Stimulated activated naive CD8-positive, alpha-beta T cell treated with anti-CD3 and anti-CD28 coated beads, Interleukin-15, Interleukin-2, amounts not matched to agents 100 U/mL and 50 U/mL, for 24 hours (primary cell): ENCODE results near the gene SYT11.
"Not testable (repeated sequence)": the region's sequence is repeated elsewhere in the genome, so short reads cannot be mapped to it uniquely, and the experiment has no call there.

ENCODE experiments used
- ATAC-seq: fragments of 150-1000 bp; cut with Tn5 transposase; one replicate; pipeline ENCODE4 v1.10.0; 2021
- DNase-seq: peaks from one replicate; pipeline ENCODE4 v3.0.0; 2021

The SYT11 gene, protein sequence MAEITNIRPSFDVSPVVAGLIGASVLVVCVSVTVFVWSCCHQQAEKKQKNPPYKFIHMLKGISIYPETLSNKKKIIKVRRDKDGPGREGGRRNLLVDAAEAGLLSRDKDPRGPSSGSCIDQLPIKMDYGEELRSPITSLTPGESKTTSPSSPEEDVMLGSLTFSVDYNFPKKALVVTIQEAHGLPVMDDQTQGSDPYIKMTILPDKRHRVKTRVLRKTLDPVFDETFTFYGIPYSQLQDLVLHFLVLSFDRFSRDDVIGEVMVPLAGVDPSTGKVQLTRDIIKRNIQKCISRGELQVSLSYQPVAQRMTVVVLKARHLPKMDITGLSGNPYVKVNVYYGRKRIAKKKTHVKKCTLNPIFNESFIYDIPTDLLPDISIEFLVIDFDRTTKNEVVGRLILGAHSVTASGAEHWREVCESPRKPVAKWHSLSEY

DNA sequence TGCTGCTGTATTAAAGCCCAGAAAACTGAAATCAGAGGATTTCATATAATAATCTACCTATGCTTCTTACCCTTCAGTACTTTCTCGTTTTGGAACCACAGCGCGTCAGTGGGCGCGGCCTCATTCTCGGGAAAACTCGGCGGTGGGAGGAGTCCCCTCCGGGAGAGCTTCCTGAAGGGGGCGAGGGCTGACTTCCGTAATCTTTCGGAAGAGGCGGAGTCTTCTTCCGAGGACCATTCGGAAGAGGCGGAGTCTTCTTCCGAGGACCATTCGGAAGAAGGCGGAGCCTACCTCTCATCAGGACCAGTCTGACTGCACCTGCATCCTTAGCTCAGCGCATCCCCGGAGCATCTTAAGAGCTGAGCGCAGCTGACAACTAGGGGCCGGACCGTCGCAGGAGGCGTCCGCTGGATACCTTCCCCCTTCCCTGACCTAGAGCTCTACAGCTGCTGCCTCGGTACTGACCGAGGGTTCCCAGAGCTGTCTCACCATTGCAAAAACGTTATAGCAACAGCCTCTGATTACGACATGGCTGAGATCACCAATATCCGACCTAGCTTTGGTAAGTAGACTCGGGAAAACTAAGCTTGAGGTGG lies at the start of gene SYT11:
Gene SYT11, plus strand, starts transcription at position 334 of the 596 bp plus-strand sequence. Its CDS starts 195 bp downstream, at position 529.
- ATAC-seq = peak; percentile 83
- DNase-seq = peak; percentile 96

DNA sequence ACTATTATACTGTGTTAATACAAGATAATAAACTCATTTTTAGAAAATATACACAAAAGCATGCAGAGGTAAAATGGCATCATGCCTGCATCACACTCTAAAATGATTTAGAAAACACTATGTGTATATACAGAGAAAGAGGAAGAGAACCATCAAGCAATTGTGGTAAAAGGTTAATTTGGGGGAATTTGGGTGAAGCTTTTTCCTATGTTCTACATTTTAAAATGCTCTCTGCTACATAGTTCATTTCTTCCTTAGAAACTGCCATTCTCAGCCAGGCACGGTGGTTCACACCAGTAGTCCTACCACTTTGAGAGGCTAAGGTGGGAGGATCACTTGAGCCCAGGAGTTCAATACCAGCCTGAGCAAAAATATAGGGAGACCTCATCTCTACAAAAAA lies 46.5 kb upstream of the SYT11 start:
- no peak for DNase-seq
- no peak for ATAC-seq

DNA sequence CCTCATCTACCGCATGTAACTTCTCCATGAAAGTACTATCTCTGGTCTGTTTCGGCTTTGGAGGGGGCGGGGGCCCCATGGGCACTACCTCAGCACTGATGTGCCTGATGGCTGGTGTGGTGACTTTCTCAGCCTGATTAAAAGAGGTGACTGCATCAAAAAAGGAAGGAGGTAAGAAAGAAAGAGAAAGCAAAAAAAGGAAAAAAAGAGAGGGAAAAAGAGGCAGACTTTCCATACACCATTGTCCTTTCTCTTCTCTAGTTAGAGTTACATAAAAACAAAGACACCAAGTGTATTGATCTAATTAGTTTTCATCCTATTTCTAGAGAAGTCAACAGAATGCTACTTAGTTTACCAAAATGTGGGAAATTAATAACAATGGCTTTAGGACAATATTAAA lies 45.7 kb upstream of the SYT11 start:
- ATAC-seq = no peak
- no peak for DNase-seq

DNA sequence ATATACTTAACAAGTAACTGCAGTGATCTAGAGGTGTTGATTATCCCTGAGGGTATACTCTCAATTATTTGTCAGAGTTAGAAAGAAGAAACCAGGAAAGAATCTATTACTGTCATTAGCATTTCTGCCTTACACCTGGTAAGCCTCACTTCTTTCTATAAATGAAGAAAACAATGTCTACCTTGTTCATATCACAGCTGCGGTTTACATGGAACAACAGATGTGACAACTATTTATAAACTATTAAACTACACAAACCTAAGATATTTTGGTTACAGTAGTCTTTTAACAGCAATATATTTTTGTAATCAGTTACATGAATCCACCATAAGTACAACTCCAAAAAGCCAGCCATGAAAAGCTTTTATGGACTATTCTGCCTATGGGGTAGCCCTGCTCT lies 43.0 kb upstream of the SYT11 start:
- DNase-seq = no peak
- ATAC-seq = no peak

DNA sequence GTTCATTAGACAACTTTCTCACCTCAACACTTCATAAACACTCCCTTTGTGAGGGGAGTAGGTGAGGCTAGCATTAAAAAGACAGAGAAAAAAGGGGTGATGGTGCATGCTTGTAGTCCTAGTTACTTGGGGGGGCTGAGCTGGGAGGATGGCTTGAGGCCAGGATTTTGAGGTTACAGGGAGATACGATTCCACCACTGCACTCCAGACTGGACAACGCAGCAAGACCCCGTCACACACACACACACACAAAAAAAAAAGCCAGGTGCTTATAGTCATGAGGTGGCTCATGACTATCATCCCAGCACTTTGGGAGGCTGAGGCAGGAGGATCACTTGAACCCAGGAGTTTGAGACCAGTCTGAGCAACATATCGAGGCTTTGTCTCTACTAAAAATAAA lies 31.9 kb upstream of the SYT11 start:
- DNase-seq (no peak), ATAC-seq (no peak)

DNA sequence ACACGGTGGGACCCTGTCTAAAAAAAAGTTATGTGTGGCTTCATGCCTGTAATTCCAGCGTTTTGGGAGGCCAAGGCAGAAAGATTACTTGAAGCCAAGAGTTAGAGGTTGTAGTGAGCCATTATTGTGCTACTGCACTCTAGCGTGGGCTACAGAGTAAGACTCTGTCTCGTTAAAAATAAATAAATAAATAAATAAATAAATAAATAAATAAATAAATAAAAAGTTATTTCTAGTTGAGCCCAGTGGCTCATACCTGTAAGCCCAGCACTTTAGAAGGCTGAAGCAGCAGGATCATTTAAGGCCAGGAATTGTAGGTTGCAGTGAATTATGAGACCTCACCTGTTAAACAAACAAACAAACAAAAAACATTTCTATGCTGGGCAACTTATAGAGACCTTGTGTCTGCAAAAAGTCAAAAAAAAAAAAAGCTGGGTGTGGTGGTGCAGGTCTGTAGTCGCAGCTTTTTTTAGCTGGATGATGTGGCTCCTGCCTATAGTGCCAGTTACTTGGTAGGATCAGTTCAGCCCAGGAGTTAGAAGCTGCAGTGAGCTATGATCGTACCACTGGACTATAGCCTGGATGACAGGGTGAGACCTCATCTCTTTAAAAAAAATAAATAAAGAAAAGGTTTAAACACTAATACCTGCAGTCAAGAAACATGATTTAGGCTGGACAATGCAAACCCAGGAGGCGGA lies 27.9 kb upstream of the SYT11 start:
- DNase-seq = no peak
- no peak for ATAC-seq

- ATAC-seq (no peak), DNase-seq (no peak)
Measured at GRCh38 chr1:155833665-155834295, 25.6 kb upstream of the SYT11 start.

DNA sequence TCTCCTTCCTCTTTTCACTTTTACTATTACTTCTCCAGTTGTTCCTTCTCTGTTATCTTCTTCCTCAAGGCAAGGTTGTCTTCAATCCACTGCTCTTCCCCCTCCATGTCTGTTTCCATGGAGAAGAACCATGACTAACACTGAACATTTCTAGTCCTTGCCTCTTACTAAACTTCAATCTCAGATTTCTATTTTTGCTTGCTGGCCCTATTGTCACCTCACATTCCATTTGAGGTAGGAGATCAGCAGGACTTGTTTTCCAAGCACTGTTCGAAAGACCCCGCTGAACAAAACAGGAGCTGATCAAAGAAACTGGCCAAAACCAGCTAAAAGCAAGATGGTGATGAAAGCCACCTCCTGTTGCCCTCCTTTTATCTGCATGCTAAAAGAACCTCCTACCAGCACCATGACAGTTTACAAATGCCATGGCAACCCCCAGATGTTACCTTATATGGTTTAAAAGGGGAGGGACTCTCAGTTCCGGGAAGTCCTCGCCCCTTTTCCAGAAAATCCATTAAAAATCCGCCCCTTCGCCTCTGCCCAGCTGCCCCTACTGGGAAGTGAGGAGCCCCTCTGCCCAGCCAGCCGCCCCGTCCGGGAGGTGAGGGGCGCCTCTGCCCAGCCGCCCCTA lies 25.0 kb upstream of the SYT11 start:
- no peak for DNase-seq
- ATAC-seq = no peak

DNA sequence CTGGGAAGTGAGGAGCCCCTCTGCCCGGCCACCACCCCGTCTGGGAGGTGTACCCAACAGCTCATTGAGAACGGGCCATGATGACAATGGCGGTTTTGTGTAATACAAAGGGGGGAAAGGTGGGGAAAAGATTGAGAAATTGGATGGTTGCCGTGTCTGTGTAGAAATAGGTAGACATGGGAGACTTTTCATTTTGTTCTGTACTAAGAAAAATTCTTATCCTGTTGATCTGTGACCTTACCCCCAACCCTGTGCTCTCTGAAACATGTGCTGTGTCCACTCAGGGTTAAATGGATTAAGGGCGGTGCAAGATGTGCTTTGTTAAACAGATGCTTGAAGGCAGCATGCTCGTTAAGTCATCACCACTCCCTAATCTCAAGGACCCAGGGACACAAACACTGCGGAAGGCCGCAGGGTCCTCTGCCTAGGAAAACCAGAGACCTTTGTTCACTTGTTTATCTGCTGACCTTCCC lies 24.4 kb upstream of the SYT11 start:
- ATAC-seq, DNase-seq: not testable (repeated sequence)

GRCh38 chr1:155835548-155835947 lies 23.8 kb upstream of the SYT11 start:
- ATAC-seq = no peak
- no peak for DNase-seq

DNA sequence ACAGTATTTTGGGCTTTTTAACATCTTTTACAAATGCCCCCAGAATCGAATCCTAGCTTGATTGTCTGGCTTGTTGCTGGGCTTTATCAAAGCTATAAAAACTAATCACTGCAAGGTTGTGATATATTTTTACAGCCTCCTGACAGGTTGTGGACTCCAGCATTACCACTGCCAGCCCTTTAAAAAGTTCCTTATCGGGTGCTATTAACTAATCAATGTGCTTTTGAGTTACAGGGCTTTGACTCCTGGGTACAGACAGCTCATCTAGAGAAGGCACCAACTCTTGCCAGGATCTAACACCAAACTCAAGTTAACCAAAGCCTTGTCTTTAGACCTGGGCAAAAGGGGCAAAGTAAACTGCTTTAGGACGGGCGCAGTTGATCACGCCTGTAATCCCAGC lies 19.0 kb upstream of the SYT11 start:
- no peak for ATAC-seq
- no peak for DNase-seq

- DNase-seq (no peak), ATAC-seq (no peak)
Measured at GRCh38 chr1:155844860-155845421, 14.4 kb upstream of the SYT11 start.

DNA sequence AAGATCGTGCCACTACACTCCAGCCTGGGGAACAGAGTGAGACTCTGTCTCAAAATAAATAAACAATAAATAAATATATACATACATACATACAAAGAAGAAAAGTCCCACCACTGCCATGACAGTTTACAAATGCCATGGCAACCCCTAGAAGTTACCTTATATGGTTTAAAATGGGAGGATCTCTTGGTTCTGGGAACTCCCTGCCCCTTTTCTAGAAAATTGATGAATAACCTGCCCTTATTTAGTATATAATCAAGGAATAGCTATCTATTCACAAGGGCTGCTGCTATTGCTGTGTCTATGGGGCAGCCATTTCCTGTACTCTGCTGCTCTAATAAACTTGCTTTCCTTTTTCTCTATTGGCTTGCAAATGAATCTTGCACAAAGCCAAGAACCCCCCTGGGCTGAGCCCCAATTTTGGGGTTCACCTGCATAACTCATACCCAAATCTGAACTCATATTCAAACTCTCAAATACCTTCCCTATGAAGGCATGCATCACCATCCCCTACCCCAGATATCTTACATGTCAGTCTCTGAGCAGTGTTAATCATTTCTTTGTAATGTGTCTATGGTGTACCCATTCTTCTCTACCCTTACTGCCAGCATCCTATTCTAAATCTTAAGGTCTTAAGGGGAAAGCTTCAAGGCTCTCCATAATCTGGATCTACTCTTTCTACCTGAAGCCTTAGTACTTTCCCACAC lies 11.4 kb upstream of the SYT11 start:
- ATAC-seq = peak; percentile 73
- no peak for DNase-seq

DNA sequence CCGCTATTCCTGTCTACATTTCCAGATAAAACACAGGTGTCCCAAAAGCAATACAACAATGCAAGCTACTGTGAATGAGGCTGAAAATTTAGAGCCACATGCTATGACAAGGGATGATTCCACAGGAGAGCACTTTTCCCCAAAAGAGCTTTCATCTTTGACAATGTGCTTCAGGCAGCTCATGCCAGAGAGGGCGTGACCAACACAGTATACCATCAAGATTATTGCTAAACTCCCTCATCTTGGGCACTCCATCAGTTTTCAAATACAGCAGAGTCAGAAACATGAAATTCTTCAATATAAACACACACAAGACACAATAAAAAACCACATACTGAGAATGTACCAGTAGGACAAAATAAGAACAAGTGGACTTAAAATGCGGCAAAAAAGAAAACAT lies 9.0 kb upstream of the SYT11 start:
- no peak for DNase-seq
- ATAC-seq = no peak

DNA sequence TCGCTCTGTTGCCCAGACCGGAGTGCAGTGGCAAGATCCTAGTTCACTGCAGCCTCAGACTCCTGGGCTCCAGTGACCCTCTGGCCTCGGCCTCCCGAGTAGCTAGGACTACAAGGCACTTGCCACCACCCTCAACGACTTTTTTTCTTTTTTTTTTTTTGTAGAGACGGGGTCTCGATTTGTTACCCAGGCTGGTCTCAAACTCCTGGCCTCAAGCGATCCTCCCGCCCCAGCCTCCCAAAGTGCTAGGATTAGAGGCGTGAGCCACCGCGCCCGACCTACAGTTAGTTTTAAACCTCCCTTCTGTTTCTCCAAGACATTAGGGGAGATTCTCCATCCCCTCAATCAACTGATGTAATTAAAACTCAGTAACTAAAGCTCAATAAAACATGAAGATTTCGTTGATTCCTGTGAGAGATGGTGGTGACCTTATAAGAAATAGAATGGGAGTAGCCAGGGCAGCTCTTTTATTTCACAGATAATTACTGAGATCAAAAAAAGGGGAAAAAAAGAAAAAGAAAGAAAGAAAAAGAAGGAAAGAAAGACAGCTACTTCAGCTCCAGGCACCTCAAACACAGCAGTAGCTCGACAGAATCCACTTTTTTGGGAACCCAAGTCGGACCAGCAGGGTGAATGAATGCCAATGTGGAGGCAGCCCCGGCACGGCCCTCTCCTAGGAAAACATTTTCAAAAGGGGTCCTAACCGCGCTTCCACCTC lies 3.0 kb upstream of the SYT11 start:
- ATAC-seq (no peak), DNase-seq (no peak)

GRCh38 chr1:155856975-155857930 lies 2.1 kb upstream of the SYT11 start, which contains the start of gene GON4L:
GON4L (minus strand) TSS chr1:155857214; CDS start chr1:155853780, 3,434 bp downstream.
- ATAC-seq (peak; percentile 74), DNase-seq (peak; percentile 89)

DNA sequence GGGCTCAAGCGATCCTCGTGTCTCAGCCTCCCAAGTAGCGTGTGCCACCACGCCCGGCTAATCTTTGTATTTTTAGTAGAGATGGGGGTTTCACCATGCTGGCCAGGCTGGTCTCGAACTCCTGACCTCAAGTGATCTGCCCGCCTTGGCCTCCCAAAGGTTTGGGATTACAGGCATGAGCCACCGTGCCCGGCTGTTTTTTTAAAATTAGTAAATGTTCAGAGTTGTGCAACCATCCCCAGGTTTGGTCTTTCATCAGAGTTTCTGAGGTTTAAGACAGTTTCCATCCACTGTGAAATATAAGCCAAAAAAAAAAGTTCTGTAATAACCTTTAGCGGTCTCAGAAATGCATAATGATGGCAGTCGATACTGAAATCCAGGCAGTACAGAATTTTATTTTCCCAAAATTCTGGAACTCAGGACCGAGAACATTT lies 550 bp upstream of the SYT11 start:
- peak; percentile 44 for DNase-seq
- ATAC-seq = peak; percentile 15

GRCh38 chr1:155859881-155860871 lies 809 bp downstream of the SYT11 start:
- peak; percentile 35 for ATAC-seq

More at GRCh38 chr1:155859881-155860871, 809 bp downstream of the SYT11 start:
- peak; percentile 77 for DNase-seq
